IMR-90 (cell line): ENCODE results near the gene DPP10. TPM values are rescaled to one million over a fixed set of nuclear protein-coding genes. Genes with fewer than 3 reads are reported as not detected.

Experiments used
- ATAC-seq: fragments of 200-7000 bp; cut with Tn5 transposase; 2 replicates; pipeline ENCODE4 v1.9.1; 2020; ENCODE audit warnings: low read depth, mild to moderate bottlenecking, moderate library complexity
- BruUV-seq: library from RNA; stranded (reverse); fragments of 400-500 nt; replicated peaks from 2 replicates; lab custom pipeline; 2021; lab: Mats Ljungman, UMichigan
- CTCF ChIA-PET: fragments of 300-600 bp; formaldehyde crosslinking; extraction: SDS; loops from one replicate; lab custom pipeline; 2021; ENCODE audit warnings: antibody characterized with exemption; lab: Yijun Ruan, JAX
- POLR2A ChIA-PET: fragments of 300-600 bp; sonication (Branson Sonifier 250); formaldehyde crosslinking; loops from one replicate; lab custom pipeline; 2022; ENCODE audit warnings: antibody characterized with exemption; ENCODE audit not compliant: unreplicated experiment; lab: Charles Lee
- DNase-seq: peaks from one replicate; pipeline ENCODE4 v3.0.0; 2013
- H2AFZ ChIP-seq: replicated peaks from 2 replicates; pipeline ENCODE3; 2013; ENCODE audit warnings: low read length, mild to moderate bottlenecking; ENCODE audit not compliant: poor library complexity
- H2AK5ac ChIP-seq: 2 replicates; pipeline ENCODE4 v1.6.1; 2013; ENCODE audit warnings: low read depth, low read length, inconsistent platforms
- H2AK9ac ChIP-seq: replicated peaks from 2 replicates; pipeline ENCODE3; 2013; ENCODE audit warnings: mild to moderate bottlenecking, low read depth, low read length, moderate library complexity; ENCODE audit not compliant: poor library complexity
- H2BK120ac ChIP-seq: 2 replicates; pipeline ENCODE4 v1.6.1; 2013; ENCODE audit warnings: low read depth, low read length, inconsistent platforms
- H2BK15ac ChIP-seq: 3 replicates; pipeline ENCODE4 v1.6.1; 2013; ENCODE audit warnings: low read depth, low read length, inconsistent platforms
- H2BK20ac ChIP-seq: 2 replicates; pipeline ENCODE4 v1.6.1; 2013; ENCODE audit warnings: low read depth, mild to moderate bottlenecking, inconsistent platforms, low read length, moderate library complexity
- H2BK5ac ChIP-seq: 2 replicates; pipeline ENCODE4 v1.6.1; 2013; ENCODE audit warnings: mild to moderate bottlenecking, low read depth, low read length, inconsistent platforms; ENCODE audit not compliant: poor library complexity, severe bottlenecking
- H3K14ac ChIP-seq: replicated peaks from 2 replicates; pipeline ENCODE4 v1.6.1; 2013; ENCODE audit warnings: low read depth, low read length, inconsistent platforms
- H3K18ac ChIP-seq: 2 replicates; pipeline ENCODE4 v1.6.1; 2013; ENCODE audit warnings: low read depth, low read length, control low read depth
- H3K23ac ChIP-seq: 2 replicates; pipeline ENCODE4 v1.6.1; 2013; ENCODE audit warnings: low read depth, low read length, inconsistent platforms
- H3K27ac ChIP-seq: 2 replicates; pipeline ENCODE4 v1.5.1; 2013; ENCODE audit warnings: mild to moderate bottlenecking, control low read depth, low read length; ENCODE audit not compliant: insufficient read depth
- H3K27me3 ChIP-seq: 2 replicates; pipeline ENCODE4 v1.6.1; 2013; ENCODE audit warnings: low read length; ENCODE audit not compliant: control insufficient read depth, insufficient read depth
- H3K36me3 ChIP-seq: 2 replicates; pipeline ENCODE4 v1.6.1; 2013; ENCODE audit warnings: low read length, mixed read lengths; ENCODE audit not compliant: control insufficient read depth, insufficient read depth
- H3K4ac ChIP-seq: 2 replicates; pipeline ENCODE4 v1.6.1; 2013; ENCODE audit warnings: low read depth, low read length, inconsistent platforms
- H3K4me1 ChIP-seq: 2 replicates; pipeline ENCODE4 v1.6.1; 2013; ENCODE audit warnings: low read length, mixed read lengths; ENCODE audit not compliant: control insufficient read depth, insufficient read depth
- H3K4me2 ChIP-seq: 2 replicates; pipeline ENCODE4 v1.6.1; 2013; ENCODE audit warnings: low read depth, mild to moderate bottlenecking, control low read depth, low read length, moderate library complexity
- H3K4me3 ChIP-seq: 2 replicates; pipeline ENCODE4 v1.5.1; 2013; ENCODE audit warnings: low read depth, mild to moderate bottlenecking, control low read depth, low read length, moderate library complexity; ENCODE audit not compliant: insufficient read depth
- H3K56ac ChIP-seq: 2 replicates; pipeline ENCODE4 v1.6.1; 2013; ENCODE audit warnings: low read length, inconsistent platforms; ENCODE audit not compliant: insufficient read depth; ENCODE audit errors: extremely low read depth
- H3K79me1 ChIP-seq, 2 experiments: 2 replicates each; pipeline ENCODE4 v1.6.1; 2013; ENCODE audit warnings: low read length in 2 of 2, inconsistent platforms in 1 of 2, low read depth in 1 of 2
- H3K9ac ChIP-seq: 2 replicates; pipeline ENCODE4 v1.6.1; 2013; ENCODE audit warnings: low read depth, low read length, control low read depth
- H3K9me1 ChIP-seq: 2 replicates; pipeline ENCODE4 v1.6.1; 2013; ENCODE audit warnings: low read length, inconsistent platforms; ENCODE audit not compliant: insufficient read depth
- H3K9me3 ChIP-seq: 2 replicates; pipeline ENCODE4 v1.6.1; 2013; ENCODE audit warnings: low read length; ENCODE audit not compliant: control insufficient read depth, insufficient read depth
- H4K20me1 ChIP-seq: 2 replicates; pipeline ENCODE4 v1.6.1; 2013; ENCODE audit warnings: low read length, inconsistent platforms; ENCODE audit not compliant: insufficient read depth
- H4K5ac ChIP-seq: 2 replicates; pipeline ENCODE4 v1.6.1; 2013; ENCODE audit warnings: mild to moderate bottlenecking, low read depth, low read length, control low read depth
- H4K8ac ChIP-seq, 2 experiments: 2 replicates each; pipeline ENCODE4 v1.6.1; 2013; ENCODE audit warnings: low read depth in 2 of 2, low read length in 2 of 2, control low read depth in 1 of 2, inconsistent platforms in 1 of 2
- H4K91ac ChIP-seq: 2 replicates; pipeline ENCODE4 v1.6.1; 2013; ENCODE audit warnings: low read depth, low read length, inconsistent platforms; ENCODE audit not compliant: insufficient read depth
- BHLHE40 ChIP-seq: fragments of 150-350 bp; IDR thresholded peaks from 2 replicates; pipeline ENCODE4 v1.6.1; 2016; ENCODE audit warnings: mild to moderate bottlenecking, low read depth, low read length
- CEBPB ChIP-seq: IDR thresholded peaks from 2 replicates; pipeline ENCODE4 v1.6.1; 2012; ENCODE audit warnings: low read depth, low read length, improper control_type of control experiment
- CHD1 ChIP-seq: IDR thresholded peaks from 2 replicates; pipeline ENCODE4 v1.6.1; 2012; ENCODE audit warnings: low read depth, low read length, improper control_type of control experiment
- FOS ChIP-seq: fragments of 150-350 bp; IDR thresholded peaks from 2 replicates; pipeline ENCODE4 v1.6.1; 2016; ENCODE audit warnings: low read depth, low read length
- MAFK ChIP-seq: IDR thresholded peaks from 2 replicates; pipeline ENCODE4 v1.6.1; 2012; ENCODE audit warnings: low read depth, low read length, improper control_type of control experiment
- POLR2A ChIP-seq: IDR thresholded peaks from 2 replicates; pipeline ENCODE4 v1.6.1; 2012; ENCODE audit warnings: mild to moderate bottlenecking, low read depth, low read length
- RAD21 ChIP-seq: IDR thresholded peaks from 2 replicates; pipeline ENCODE4 v1.6.1; 2012; ENCODE audit warnings: low read length, improper control_type of control experiment
- SMC3 ChIP-seq: fragments of 150-350 bp; IDR thresholded peaks from 2 replicates; pipeline ENCODE4 v1.6.1; 2016; ENCODE audit warnings: low read depth, mild to moderate bottlenecking, antibody characterized with exemption, low read length, moderate library complexity
- WGBS, 2 experiments: methylation state at CpG; one replicate each; pipeline versions ENCODE4 v1.1.5 to v1.1.7; 2013; ENCODE audit warnings: missing lambda C conversion rate in 2 of 2; ENCODE audit not compliant: insufficient read length in 1 of 2; ENCODE audit errors: extremely low coverage in 2 of 2; 5-methylcytosine and 5-hydroxymethylcytosine counted together
- dilution Hi-C: fragments of 300-500 bp; cut with HindIII; formaldehyde crosslinking; loops from one replicate; pipeline ENCODE4 v1.14.3; 2018; ENCODE audit warnings: low sequenced_read_pairs; ENCODE audit not compliant: unreplicated experiment
- in situ Hi-C: fragments of 300-500 bp; cut with MboI; formaldehyde crosslinking; loops from 3 replicates; pipeline ENCODE4 v1.14.3; 2019; ENCODE audit warnings: low sequenced_read_pairs, inconsistent platforms, mixed read lengths
- intact Hi-C: fragments of 100-400 bp; cut with micrococcal nuclease; formaldehyde crosslinking; loops from 2 replicates; pipeline ENCODE4 v1.10.0; 2022
- polyA plus RNA-seq, 3 experiments: library from polyadenylated mRNA; depleted of rRNA; stranded (reverse); fragments of >200 nt; gene quantifications; 2 replicates each; pipeline ENCODE4 v1.2.3, GENCODE V29; 2012; ENCODE audit warnings: low replicate concordance in 1 of 3
- total RNA-seq: library from RNA; depleted of rRNA; stranded (reverse); fragments of >200 nt; gene quantifications from 2 replicates; pipeline ENCODE4 v1.2.3, GENCODE V29; 2012

The DPP10 gene
- total and polyA plus RNA-seq, 2 of the 4 experiments (the other 2 are of a cell fraction) = not detected

- no peak for TF ChIP-seq CEBPB
- no peak for TF ChIP-seq BHLHE40
- TF ChIP-seq FOS = no peak
- no peak for TF ChIP-seq POLR2A
- no peak for TF ChIP-seq SMC3
- no peak for TF ChIP-seq RAD21
- no peak for TF ChIP-seq MAFK
- TF ChIP-seq CHD1 = no peak
- no peak overlapping the region for H3K23ac ChIP-seq
- no peak overlapping the region for H2AFZ ChIP-seq
- no peaks in the 10 kb centered on the region for H3K36me3 ChIP-seq
- no peak overlapping the region for H4K5ac ChIP-seq
- no peaks in the 10 kb centered on the region for H3K79me1 ChIP-seq
- POLR2A ChIA-PET = no interaction called here
- in situ Hi-C loops (no loop called here), dilution Hi-C loops (no loop called here), intact Hi-C loops (no loop called here)
- 0% methylated on average over 1 of the region's 3 CpGs; no CpG with 5 or more reads in 1 of the 2 experiments for WGBS, 2 experiments
- no peak for DNase-seq
- H3K4me3 ChIP-seq = no peak overlapping the region
- no peak overlapping the region for H2BK20ac ChIP-seq
- H4K91ac ChIP-seq = no peak overlapping the region
- H4K8ac ChIP-seq = no peak overlapping the region
- H3K27ac ChIP-seq = no peak overlapping the region
- H2BK120ac ChIP-seq = no peak overlapping the region
- CTCF ChIA-PET = no interaction called here
- H2BK15ac ChIP-seq = no peak overlapping the region
- BruUV-seq = no TSS peak
- H3K4me2 ChIP-seq = no peak overlapping the region
- no peak overlapping the region for H3K4ac ChIP-seq
- no peak overlapping the region for H3K9ac ChIP-seq
- no peak overlapping the region for H3K18ac ChIP-seq
- no peak overlapping the region for H3K14ac ChIP-seq
- H3K9me1 ChIP-seq = no peaks in the 10 kb centered on the region
- H3K56ac ChIP-seq = no peak overlapping the region
- H2AK5ac ChIP-seq = no peak overlapping the region
- no peak overlapping the region for H2BK5ac ChIP-seq
- no peaks in the 10 kb centered on the region for H3K27me3 ChIP-seq
- H4K20me1 ChIP-seq = no peaks in the 10 kb centered on the region
- no peak for ATAC-seq
- H3K4me1 ChIP-seq = no peaks in the 10 kb centered on the region
- no peak overlapping the region for H2AK9ac ChIP-seq
- peaks cover 2% of the 10 kb centered on the region; the same call in 1 of the 2 replicates for H3K9me3 ChIP-seq
Observed at GRCh38 chr2:114421781-114422180, 20.7 kb upstream of the DPP10 start.
